Ovary (tissue), 9 donors: ENCODE measurements around the gene PHLDA2. TPM values are rescaled to one million over a fixed set of nuclear protein-coding genes. Genes with fewer than 3 reads are reported as not detected.

Experiments
- DNase-seq, 5 donors: peaks; one replicate each; pipeline ENCODE4 v3.0.0-alpha.2; 2019 to 2020
- H3K27ac ChIP-seq, 2 donors: fragments of 200-600 bp; one replicate each; pipeline versions ENCODE4 v1.5.1 to v1.8.0; 2019 to 2022
- H3K27me3 ChIP-seq: fragments of 200-600 bp; one replicate; pipeline ENCODE4 v1.8.0; 2022
- H3K36me3 ChIP-seq: fragments of 200-600 bp; sonication (generic); one replicate; pipeline ENCODE4 v1.5.1; 2019
- H3K4me1 ChIP-seq: one replicate; pipeline ENCODE4 v1.8.1; 2013; ENCODE audit warnings: mild to moderate bottlenecking, moderate library complexity; ENCODE audit not compliant: insufficient read depth
- H3K4me3 ChIP-seq: fragments of 200-600 bp; sonication (generic); one replicate; pipeline ENCODE4 v1.5.1; 2017
- H3K9me3 ChIP-seq, 2 donors: fragments of 200-600 bp in 1 of 2; sonication (generic) in 1 of 2; one replicate each; pipeline versions ENCODE4 v1.5.1 to v1.8.1; 2013 to 2019; ENCODE audit warnings: mild to moderate bottlenecking in 1 of 2, moderate library complexity in 1 of 2
- EP300 ChIP-seq: sonication (generic); formaldehyde crosslinking; IDR thresholded peaks from one replicate; pipeline ENCODE4 v1.6.1; 2017; ENCODE audit warnings: antibody characterized with exemption
- POLR2A ChIP-seq: fragments of 450-650 bp; IDR thresholded peaks from one replicate; pipeline ENCODE4 v1.6.1; 2017; ENCODE audit warnings: antibody characterized with exemption, mild to moderate bottlenecking, moderate library complexity
- WGBS, 3 donors: extraction: QIAGEN DNeasy Blood & Tissue Kit in 1 of 3; methylation state at CpG; one replicate each; pipeline versions ENCODE4 v1.1.5 to v1.1.7; 2013 to 2017; 5-methylcytosine and 5-hydroxymethylcytosine counted together
- intact Hi-C, 4 donors: fragments of 100-400 bp; cut with DNase I; formaldehyde crosslinking; loops; one replicate each; pipeline versions ENCODE4 v1.11.0 to v1.15.1; 2022 to 2023
- polyA plus RNA-seq, 2 donors: library from polyadenylated mRNA; stranded (reverse); fragments of 200-250 nt in 1 of 2; fragments of 350-450 nt in 1 of 2; fragmentation: Illumina TruSeq in 1 of 2; extraction: RNeasy Lipid Tissue Mini Kit (QIAGEN cat#74804) in 1 of 2; gene quantifications; one replicate each; pipeline ENCODE4 v1.2.3, GENCODE V29; 2013 to 2014
- total RNA-seq, 7 donors: library from RNA; depleted of rRNA in 2 of 7; stranded (reverse); fragments of >200 nt in 2 of 7; fragmentation: NEBNext Ultra II Directional in 3 of 7; extraction: Animal tissue kit (Norgen Biotek cat#: 25700) in 3 of 7; gene quantifications; one replicate each; pipeline versions ENCODE4 v1.1.0 to v1.2.4, GENCODE V29; 2016 to 2023
- TF ChIP-seq, protein P1 (sequence below), 3 donors: fragments of 450-650 bp in 2 of 3; fragments of 200-600 bp in 1 of 3; IDR thresholded peaks; one replicate each; pipeline versions ENCODE4 v1.5.1 to v1.8.0; 2016 to 2022; ENCODE audit warnings: antibody characterized with exemption in 3 of 3, mild to moderate bottlenecking in 1 of 3
- donor health status: DM: no; HTN: no; CAD: no; lungs with moderate emphysema.
- donor health status: DM: no; HTN: no; CAD: no.
- donor health status: Bipolar disorder and iron deficiency.
- donor health status: DM: yes; HTN: yes; CAD: no.
- donor health status: DM: no; HTN: no; CAD: no.
- donor health status: DM: yes; HTN: yes; CAD: no.

PHLDA2 gene
- total and polyA plus RNA-seq, 9 donors, result 0.60 to 11.3 (median 1.7) TPM; not detected in 1

DNA sequence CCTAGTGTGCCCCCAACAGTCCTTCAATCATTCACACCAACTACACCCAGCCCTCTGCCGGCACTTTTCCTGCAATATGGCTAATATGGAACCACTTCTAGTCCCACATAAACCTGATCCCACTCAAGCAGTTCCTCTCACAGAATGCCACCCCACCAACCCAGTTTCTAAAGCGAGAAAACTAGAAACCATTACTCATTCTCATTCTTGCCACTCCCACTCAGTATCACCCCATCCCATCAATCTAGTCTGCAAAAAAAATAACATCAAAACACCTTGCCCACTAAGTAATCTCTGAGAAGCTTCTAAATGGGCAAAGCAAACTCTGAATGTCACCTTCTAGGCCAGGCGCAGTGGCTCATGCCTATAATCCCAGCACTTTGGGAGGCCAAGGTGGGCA lies 45.1 kb upstream of the PHLDA2 start:
- H3K4me3 ChIP-seq, result no peak overlapping the region
- H3K27me3 ChIP-seq, result no peaks in the 10 kb centered on the region
- H3K27ac ChIP-seq, result no peak overlapping the region
- H3K4me1 ChIP-seq, result peaks cover 5% of the 10 kb centered on the region
- WGBS, 3 donors, result 96 to 98% (median 97%) methylated on average over 3 of the region's 3 CpGs
- no peaks in the 10 kb centered on the region for H3K36me3 ChIP-seq
- TF ChIP-seq, protein P1, sequence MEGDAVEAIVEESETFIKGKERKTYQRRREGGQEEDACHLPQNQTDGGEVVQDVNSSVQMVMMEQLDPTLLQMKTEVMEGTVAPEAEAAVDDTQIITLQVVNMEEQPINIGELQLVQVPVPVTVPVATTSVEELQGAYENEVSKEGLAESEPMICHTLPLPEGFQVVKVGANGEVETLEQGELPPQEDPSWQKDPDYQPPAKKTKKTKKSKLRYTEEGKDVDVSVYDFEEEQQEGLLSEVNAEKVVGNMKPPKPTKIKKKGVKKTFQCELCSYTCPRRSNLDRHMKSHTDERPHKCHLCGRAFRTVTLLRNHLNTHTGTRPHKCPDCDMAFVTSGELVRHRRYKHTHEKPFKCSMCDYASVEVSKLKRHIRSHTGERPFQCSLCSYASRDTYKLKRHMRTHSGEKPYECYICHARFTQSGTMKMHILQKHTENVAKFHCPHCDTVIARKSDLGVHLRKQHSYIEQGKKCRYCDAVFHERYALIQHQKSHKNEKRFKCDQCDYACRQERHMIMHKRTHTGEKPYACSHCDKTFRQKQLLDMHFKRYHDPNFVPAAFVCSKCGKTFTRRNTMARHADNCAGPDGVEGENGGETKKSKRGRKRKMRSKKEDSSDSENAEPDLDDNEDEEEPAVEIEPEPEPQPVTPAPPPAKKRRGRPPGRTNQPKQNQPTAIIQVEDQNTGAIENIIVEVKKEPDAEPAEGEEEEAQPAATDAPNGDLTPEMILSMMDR (IDR thresholded peaks at IDR 0.05), result no peak
- TF ChIP-seq EP300, result no peak
- TF ChIP-seq POLR2A, result no peak
- no peaks in the 10 kb centered on the region for H3K9me3 ChIP-seq
- DNase-seq, result no peak
- intact Hi-C loops, result no loop called here

DNA sequence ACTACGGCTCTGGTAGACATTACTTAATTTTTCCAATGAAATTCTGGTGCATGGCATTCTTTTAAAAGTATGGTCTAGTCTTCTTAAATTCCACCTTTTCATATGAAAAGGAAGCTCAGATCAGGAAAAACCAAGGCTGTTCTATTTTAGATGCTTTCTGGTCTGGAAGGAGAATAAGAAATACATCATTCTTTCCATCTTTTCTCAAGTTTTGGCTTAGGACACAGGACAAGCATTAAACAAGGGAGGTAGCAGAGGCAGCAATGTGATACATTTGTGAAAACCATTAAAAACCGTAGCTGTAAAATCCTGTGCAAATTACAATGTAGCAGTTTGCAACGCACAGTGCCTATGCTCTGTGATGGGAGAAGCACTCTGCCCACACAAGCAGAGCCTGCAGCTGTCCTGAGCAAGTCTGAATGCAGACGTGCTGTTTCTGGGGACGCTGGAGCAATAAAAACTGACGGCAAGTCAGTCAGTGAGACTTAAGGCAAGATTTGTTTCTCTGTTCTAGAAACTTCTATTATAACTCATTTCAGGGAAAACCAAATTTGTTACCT lies 39.2 kb upstream of the PHLDA2 start:
- Histone ChIP-seq H3K9me3 (no peaks in the 10 kb centered on the region), H3K4me3 (no peak overlapping the region), H3K4me1 (peaks cover 4% of the 10 kb centered on the region), H3K27me3 (no peaks in the 10 kb centered on the region), H3K36me3 (no peaks in the 10 kb centered on the region), H3K27ac (no peak overlapping the region)
- 73 to 80% (median 74%) methylated on average over 6 of the region's 6 CpGs for WGBS, 3 donors
- TF ChIP-seq POLR2A (no peak), EP300 (no peak)
- TF ChIP-seq, protein P1 (IDR thresholded peaks at IDR 0.05), result no peak
- no peak for DNase-seq
- intact Hi-C loops, result no loop called here

DNA sequence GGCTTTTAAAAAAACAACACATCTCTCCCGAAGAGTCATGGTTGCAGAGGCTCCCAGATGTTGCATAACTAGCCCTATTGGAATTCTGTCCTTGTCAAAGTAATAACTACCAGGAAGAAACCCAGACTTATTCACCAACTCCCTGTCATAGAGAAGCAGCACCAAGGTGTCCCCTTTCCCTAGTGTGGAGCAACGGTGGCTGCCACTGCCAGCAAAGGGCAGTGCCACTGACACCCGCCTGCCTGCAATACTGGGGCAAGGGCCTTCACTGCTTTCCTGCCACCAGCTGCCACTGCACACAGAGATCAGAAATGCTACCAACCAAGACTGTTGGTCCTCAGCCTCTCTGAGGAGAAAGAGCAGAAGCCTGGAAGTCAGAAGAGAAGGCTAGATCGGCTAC lies 35.6 kb upstream of the PHLDA2 start:
- Histone ChIP-seq H3K9me3 (no peaks in the 10 kb centered on the region), H3K4me3 (no peak overlapping the region), H3K27me3 (no peaks in the 10 kb centered on the region), H3K4me1 (no peaks in the 10 kb centered on the region), H3K36me3 (no peaks in the 10 kb centered on the region), H3K27ac (no peak overlapping the region)
- intact Hi-C loops, result no loop called here
- WGBS, 3 donors, result 79 to 87% (median 87%) methylated on average over 4 of the region's 4 CpGs
- TF ChIP-seq POLR2A (no peak), EP300 (no peak)
- TF ChIP-seq, protein P1 (IDR thresholded peaks at IDR 0.05), result no peak
- no peak for DNase-seq

DNA sequence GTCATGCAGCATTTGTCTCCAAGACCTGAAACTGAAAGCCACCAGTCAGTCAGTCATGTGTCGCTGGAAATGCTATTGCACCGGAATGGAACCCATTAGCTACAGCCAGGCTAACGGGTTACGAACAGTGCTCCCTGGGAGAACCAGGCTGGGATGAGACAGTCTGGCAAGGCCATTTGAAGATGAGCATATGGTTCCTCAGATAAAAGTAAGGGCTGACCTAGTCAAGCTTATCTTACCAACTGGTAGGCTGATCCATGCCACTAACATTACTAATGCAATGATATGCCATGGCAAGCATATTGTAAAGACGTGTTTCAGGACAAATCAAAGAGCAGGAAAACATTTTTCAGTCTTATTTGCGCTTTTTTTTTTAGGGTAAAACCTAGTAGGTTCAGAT lies 34.5 kb upstream of the PHLDA2 start:
- 91 to 97% (median 96%) methylated on average over 6 of the region's 6 CpGs for WGBS, 3 donors
- Histone ChIP-seq H3K27ac (no peak overlapping the region), H3K36me3 (no peaks in the 10 kb centered on the region), H3K4me1 (no peaks in the 10 kb centered on the region), H3K9me3 (no peaks in the 10 kb centered on the region), H3K27me3 (no peaks in the 10 kb centered on the region), H3K4me3 (no peak overlapping the region)
- DNase-seq, result no peak
- TF ChIP-seq EP300, result no peak
- TF ChIP-seq POLR2A, result no peak
- TF ChIP-seq, protein P1 (IDR thresholded peaks at IDR 0.05), result no peak
- intact Hi-C loops, result no loop called here
